ENCODE results near the gene RTL1. TPM values are rescaled to one million over a fixed set of nuclear protein-coding genes. Genes with fewer than 3 reads are reported as not detected.

The RTL1 gene
- total RNA-seq, 1 experiment from 2014 or later = not detected

DNA sequence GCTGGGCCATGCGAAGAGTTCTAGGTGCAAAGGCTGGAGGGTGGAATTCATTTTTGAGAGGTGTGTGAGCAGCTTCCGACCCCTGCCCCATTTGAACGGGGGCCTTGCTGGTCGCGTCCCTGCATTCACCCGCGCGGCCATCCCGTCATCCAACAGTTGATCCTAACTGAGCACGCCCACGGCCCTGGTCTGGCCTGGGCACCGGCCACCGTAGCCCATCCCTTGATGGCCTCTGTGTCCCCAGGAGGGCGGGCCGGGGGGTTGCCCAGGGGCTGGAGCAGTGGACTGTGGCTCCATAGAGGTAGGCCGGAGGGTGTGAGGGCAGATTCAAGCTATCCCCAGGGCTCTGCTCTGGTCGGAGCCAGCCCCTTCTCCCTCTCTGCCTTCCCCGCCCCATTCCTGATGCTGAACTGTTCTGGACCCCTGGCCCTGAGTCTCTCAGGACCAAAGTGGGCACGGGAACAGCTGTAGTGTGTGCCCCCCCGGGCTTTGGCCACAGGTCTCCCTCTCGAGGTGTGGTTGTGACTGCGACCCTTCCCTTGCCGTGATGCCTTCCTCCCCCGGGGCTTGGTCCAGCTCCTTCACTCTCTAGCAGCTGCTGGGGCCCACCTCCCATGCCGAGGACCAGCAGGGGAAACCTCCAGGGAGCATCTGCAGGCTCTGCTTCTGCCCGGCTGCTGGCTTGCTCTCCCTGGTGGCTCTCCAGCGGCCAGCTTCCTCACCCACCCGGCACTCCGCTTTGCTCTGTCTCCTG lies 68.6 kb downstream of the RTL1 start:
- no peak for DNase-seq (ENCODE audit: low spot score)

DNA sequence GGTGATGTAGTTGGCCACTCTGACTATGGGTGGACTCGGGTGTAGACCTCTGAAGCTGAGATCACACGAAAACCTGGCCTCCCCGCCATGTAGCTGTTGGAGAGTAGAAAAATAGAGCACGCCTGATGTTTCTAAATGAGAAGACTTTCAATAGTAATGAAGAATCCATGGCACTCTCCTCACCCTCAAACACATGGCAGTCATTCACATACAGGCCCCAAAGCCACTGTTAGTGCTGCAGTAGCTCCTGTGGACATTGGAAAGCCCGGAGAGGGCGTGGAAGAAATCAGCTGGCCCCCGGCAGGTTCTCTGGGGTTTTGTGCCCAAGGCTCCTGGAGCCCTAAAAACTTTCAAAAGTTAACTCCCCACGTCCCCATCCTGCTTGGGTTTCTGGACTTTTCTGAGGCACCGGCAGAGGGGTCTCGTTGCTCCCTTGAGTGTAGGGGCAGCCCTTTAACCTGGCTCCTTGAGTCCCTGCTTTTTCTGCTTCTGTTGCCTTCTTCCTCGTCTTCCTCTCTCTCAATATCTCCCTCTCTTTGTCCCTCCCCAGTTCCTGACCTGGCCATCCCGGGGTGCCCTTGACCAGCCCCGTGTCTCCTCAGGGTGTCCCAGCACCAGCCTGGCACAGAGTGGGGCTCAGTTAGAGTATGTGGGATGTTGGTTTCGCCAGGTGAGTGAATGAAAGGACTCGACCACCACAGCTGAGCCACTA lies 69.3 kb downstream of the RTL1 start:
- no peak for DNase-seq (ENCODE audit: low spot score)

DNA sequence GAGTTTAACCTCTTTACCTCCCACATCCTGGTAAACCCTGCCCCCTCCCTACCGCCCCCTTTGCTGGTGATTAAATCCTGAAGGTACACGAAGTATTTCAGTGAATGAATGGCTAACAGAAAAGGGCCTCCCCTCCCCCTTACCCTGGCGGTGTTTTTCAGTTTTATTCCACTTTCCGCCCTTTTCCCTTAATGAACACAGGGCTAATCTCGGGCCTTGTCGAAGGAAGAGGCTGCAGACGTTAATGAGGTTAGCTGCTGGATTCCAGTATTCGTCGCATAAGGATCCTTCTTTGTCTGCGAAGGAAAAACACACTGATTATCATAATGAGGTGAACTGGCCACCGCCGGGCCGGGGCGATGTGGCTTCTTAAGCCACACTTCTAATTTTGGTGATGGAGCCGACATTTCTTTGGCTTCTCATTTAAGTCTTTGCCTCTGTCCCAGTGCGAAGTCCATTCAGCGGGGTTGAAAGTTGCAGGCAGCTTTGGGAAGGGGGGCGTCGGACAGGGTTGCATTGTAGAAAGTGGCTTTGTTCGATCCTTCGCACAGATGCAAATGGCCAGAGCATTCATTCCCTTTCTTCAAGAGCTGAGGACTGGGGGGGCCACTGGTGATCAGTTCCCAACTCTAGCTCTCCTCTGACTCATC lies 71.1 kb downstream of the RTL1 start:
- no peak for DNase-seq (ENCODE audit: low spot score)

DNA sequence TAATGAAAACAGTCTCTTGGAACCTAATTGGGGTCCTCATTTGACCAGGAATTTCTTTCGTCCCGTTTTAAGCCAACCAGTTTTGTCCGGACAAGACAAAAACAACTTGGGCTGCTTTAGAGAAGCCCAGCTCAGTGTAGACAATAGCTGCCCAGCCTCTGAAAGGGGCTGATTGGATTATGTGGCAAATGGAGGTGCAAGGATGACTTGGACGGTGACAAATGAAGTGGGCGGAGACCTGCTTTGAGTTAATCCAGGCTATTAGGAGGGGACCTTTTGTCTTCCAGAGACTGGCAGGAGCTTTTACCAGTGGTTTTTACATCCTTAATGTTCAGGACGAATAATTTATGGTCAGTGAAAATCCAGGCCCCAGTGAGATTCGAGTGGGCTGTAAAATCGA lies 72.8 kb downstream of the RTL1 start:
- DNase-seq (ENCODE audit: low spot score) = no peak

Other genes starting within 250 kb of the RTL1 start
- not detected in 2 replicates for gene DLK1, start 176.8 kb downstream of the RTL1 start, total RNA-seq (2014; rRNA removed; shearing (Covaris generic))
- not detected in 2 replicates for gene MEG3, start 77.6 kb downstream of the RTL1 start, total RNA-seq (2014; rRNA removed; shearing (Covaris generic))

All from H4 (cell line).